Measurements from ENCODE around the gene TRIML2.
"Not testable (repeated sequence)": the region's sequence is repeated elsewhere in the genome, so short reads cannot be mapped to it uniquely, and the experiment has no call there.

TRIML2 gene

GRCh38 chr4:188106454-188106853, 2.9 kb downstream of the TRIML2 start:
- DNase-seq: no peak

GRCh38 chr4:188092824-188093223, 16.6 kb downstream of the TRIML2 start:
- DNase-seq: no peak

GRCh38 chr4:188086858-188087257, 22.5 kb downstream of the TRIML2 start:
- no peak for DNase-seq

GRCh38 chr4:188082796-188083195, 26.6 kb downstream of the TRIML2 start:
- DNase-seq: no peak

- DNase-seq: no peak
Measured at GRCh38 chr4:188078116-188078515, 31.3 kb downstream of the TRIML2 start.

- no peak for DNase-seq
Measured at GRCh38 chr4:188076169-188076568, 33.2 kb downstream of the TRIML2 start.

GRCh38 chr4:188061083-188061482, 48.3 kb downstream of the TRIML2 start:
- no peak for DNase-seq

- no peak for DNase-seq
Measured at GRCh38 chr4:188053302-188053701, 56.1 kb downstream of the TRIML2 start.

GRCh38 chr4:188046657-188047056, 62.7 kb downstream of the TRIML2 start:
- DNase-seq: no peak

GRCh38 chr4:188045461-188045860, 63.9 kb downstream of the TRIML2 start:
- DNase-seq: not testable (repeated sequence)

- DNase-seq: no peak
Measured at GRCh38 chr4:188043154-188043553, 66.2 kb downstream of the TRIML2 start.

GRCh38 chr4:188042191-188042590, 67.2 kb downstream of the TRIML2 start:
- no peak for DNase-seq

- DNase-seq: no peak
Measured at GRCh38 chr4:188041721-188042120, 67.7 kb downstream of the TRIML2 start.

Data from activated CD4-positive, alpha-beta T cell treated with anti-CD3 and anti-CD28 coated beads, Interleukin-10, Interleukin-2, amounts not matched to agents 100 ng/mL and 50 ng/mL, durations not matched to agents 16 hours and 8 hours (primary cell).